Smooth muscle cell (in vitro differentiated cells): ENCODE measurements around the gene PTF1A. TPM values are rescaled to one million over a fixed set of nuclear protein-coding genes. Genes with fewer than 3 reads are reported as not detected.

Experiments
- DNase-seq: peaks from one replicate; lab custom pipeline; 2025; ENCODE audit not compliant: unreplicated experiment; lab: John Stamatoyannopoulos, UW
- H2AFZ ChIP-seq: fragments of 200-600 bp; sonication (generic); 2 replicates; pipeline ENCODE4 v1.6.0; 2016; ENCODE audit warnings: antibody characterized with exemption, low read depth, mild to moderate bottlenecking
- H3F3A ChIP-seq: fragments of 200-600 bp; sonication (generic); 2 replicates; pipeline ENCODE4 v1.6.0; 2017; ENCODE audit warnings: antibody characterized with exemption, low read depth
- H3K27ac ChIP-seq: fragments of 200-600 bp; sonication (generic); 2 replicates; pipeline ENCODE4 v1.5.1; 2016; ENCODE audit warnings: low read depth, mild to moderate bottlenecking
- H3K27me3 ChIP-seq: fragments of 200-600 bp; sonication (generic); 2 replicates; pipeline ENCODE4 v1.6.1; 2016; ENCODE audit warnings: low read depth, mild to moderate bottlenecking
- H3K36me3 ChIP-seq: fragments of 200-600 bp; sonication (generic); 2 replicates; pipeline ENCODE4 v1.5.1; 2016; ENCODE audit warnings: low read depth
- H3K4me1 ChIP-seq: fragments of 200-600 bp; sonication (generic); 2 replicates; pipeline ENCODE4 v1.5.1; 2016; ENCODE audit warnings: low read depth
- H3K4me2 ChIP-seq: fragments of 200-600 bp; sonication (generic); 2 replicates; pipeline ENCODE4 v1.6.0; 2016; ENCODE audit warnings: mild to moderate bottlenecking
- H3K4me3 ChIP-seq: fragments of 200-600 bp; sonication (generic); 2 replicates; pipeline ENCODE4 v1.5.1; 2016; ENCODE audit warnings: mild to moderate bottlenecking
- H3K79me2 ChIP-seq: fragments of 200-600 bp; sonication (generic); 2 replicates; pipeline ENCODE4 v1.6.0; 2016; ENCODE audit warnings: low read depth, mild to moderate bottlenecking
- H3K9ac ChIP-seq: fragments of 200-600 bp; sonication (generic); 2 replicates; pipeline ENCODE4 v1.6.0; 2016; ENCODE audit warnings: low read depth
- H3K9me3 ChIP-seq: fragments of 200-600 bp; sonication (generic); replicated peaks from 2 replicates; pipeline ENCODE4 v1.5.1; 2016; ENCODE audit warnings: low read depth
- H4K20me1 ChIP-seq: fragments of 200-600 bp; sonication (generic); 2 replicates; pipeline ENCODE4 v1.6.0; 2016; ENCODE audit warnings: low read depth
- WGBS: methylation state at CpG from one replicate; pipeline ENCODE4 v1.1.7; 2016; ENCODE audit warnings: low lambda C conversion rate; 5-methylcytosine and 5-hydroxymethylcytosine counted together
- polyA plus RNA-seq: library from polyadenylated mRNA; unstranded; fragments of >200 nt; fragmentation: Nextera tagmentation; extraction: Ambion mirVana; gene quantifications from 2 replicates; pipeline ENCODE4 v1.2.1, GENCODE V29; 2016
- total RNA-seq: library from RNA; depleted of rRNA; stranded (reverse); fragments of >200 nt; gene quantifications from 2 replicates; pipeline ENCODE4 v1.2.3, GENCODE V29; 2014
- TF ChIP-seq, protein P1 (sequence below): fragments of 200-600 bp; sonication (generic); IDR thresholded peaks from 2 replicates; pipeline ENCODE4 v1.5.1; 2017; ENCODE audit warnings: borderline replicate concordance, mild to moderate bottlenecking, antibody characterized with exemption; ENCODE audit not compliant: insufficient read depth, poor library complexity, severe bottlenecking

Gene PTF1A, protein sequence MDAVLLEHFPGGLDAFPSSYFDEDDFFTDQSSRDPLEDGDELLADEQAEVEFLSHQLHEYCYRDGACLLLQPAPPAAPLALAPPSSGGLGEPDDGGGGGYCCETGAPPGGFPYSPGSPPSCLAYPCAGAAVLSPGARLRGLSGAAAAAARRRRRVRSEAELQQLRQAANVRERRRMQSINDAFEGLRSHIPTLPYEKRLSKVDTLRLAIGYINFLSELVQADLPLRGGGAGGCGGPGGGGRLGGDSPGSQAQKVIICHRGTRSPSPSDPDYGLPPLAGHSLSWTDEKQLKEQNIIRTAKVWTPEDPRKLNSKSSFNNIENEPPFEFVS
- total RNA-seq (not detected in 2 replicates), polyA plus RNA-seq (0.17 TPM in 1 of 2 replicates, not detected in the other)

DNA sequence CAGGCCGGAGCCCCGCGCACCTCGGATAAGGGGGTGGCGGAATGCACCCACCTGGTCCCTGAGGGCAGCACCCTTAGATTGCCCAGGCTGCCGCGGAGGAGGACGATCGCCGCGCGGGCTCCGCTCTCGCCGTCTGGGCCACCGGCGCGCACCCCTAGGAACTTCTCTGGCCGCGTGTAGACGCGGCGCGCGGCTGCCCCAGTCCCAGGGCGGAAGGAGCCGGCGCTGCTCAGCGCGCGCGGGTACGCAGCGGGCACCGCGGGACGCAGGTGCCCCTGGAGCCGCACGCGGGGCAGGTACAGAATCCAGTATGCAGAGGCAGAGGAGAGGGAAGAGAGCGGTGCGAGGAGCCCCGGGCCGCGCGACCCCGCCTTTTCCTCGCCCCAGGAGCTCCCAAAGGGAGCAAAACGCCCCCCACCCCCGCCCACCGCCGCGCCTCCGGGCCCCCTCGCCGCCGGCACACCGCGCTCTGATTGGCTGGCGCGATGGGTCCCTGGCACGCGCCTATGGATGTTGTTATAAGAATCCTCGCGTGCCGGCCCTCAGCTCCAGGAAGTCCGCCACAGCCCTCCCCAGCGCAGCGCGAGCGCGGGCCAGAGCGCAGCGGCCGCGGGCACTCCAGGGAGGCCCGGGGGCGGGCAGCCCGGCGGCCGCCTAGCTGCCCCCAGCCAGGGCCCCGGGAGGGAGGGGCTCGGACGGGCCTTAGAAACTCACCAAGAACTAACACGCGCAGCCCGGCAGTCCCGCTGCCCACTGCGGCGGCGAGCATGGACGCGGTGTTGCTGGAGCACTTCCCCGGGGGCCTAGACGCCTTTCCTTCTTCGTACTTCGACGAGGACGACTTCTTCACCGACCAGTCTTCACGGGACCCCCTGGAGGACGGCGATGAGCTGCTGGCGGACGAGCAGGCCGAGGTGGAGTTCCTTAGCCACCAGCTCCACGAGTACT lies at the start of gene PTF1A:
PTF1A (plus strand) TSS at position 549 of the 948 bp plus-strand sequence; CDS start at position 768, 219 bp downstream.
- TF ChIP-seq, protein P1, sequence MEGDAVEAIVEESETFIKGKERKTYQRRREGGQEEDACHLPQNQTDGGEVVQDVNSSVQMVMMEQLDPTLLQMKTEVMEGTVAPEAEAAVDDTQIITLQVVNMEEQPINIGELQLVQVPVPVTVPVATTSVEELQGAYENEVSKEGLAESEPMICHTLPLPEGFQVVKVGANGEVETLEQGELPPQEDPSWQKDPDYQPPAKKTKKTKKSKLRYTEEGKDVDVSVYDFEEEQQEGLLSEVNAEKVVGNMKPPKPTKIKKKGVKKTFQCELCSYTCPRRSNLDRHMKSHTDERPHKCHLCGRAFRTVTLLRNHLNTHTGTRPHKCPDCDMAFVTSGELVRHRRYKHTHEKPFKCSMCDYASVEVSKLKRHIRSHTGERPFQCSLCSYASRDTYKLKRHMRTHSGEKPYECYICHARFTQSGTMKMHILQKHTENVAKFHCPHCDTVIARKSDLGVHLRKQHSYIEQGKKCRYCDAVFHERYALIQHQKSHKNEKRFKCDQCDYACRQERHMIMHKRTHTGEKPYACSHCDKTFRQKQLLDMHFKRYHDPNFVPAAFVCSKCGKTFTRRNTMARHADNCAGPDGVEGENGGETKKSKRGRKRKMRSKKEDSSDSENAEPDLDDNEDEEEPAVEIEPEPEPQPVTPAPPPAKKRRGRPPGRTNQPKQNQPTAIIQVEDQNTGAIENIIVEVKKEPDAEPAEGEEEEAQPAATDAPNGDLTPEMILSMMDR: no peak
- Histone ChIP-seq H3K4me2 (peak within 1 kb of the TSS; percentile 69), H2AFZ (no peak within 1 kb of the TSS), H3K36me3 (no peaks in the 10 kb centered on the region), H3K79me2 (no peaks in the 10 kb centered on the region), H3K9me3 (no peaks in the 10 kb centered on the region), H4K20me1 (no peaks in the 10 kb centered on the region), H3K27ac (no peak within 1 kb of the TSS), H3K4me1 (peaks cover 17% of the 10 kb centered on the region), H3K27me3 (peaks cover 99% of the 10 kb centered on the region), H3K4me3 (peak within 1 kb of the TSS; percentile 13), H3F3A (no peaks in the 10 kb centered on the region), H3K9ac (no peak within 1 kb of the TSS)
- WGBS: 2% methylated on average over 93 of the region's 107 CpGs
- no peak for DNase-seq

DNA sequence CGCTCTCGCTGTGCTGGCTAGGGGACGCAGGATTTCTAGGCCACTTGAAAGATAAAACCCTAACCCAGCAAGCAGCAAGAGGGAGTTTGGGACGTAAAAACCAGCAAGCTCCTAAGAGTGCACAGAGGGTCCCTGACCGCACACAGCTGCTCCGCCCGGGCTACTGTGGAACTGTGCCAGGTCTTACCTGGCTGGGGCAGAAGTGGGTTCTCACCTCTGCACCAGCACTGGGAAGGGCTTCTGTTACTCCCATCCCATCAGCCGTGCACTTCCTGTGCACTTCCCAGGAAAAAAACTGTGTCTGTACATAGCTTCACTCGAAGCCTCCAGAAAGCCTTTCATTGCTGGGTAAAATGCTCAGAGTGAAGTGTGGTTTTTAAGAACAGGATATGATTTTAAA lies 45.9 kb upstream of the PTF1A start:
- no peak overlapping the region for H2AFZ ChIP-seq
- WGBS: 86% methylated on average over 9 of the region's 9 CpGs
- DNase-seq: no peak
- H3K4me1 ChIP-seq: no peaks in the 10 kb centered on the region
- peaks cover 5% of the 10 kb centered on the region for H3K27me3 ChIP-seq
- H3K9me3 ChIP-seq: no peaks in the 10 kb centered on the region
- H4K20me1 ChIP-seq: no peaks in the 10 kb centered on the region
- no peaks in the 10 kb centered on the region for H3F3A ChIP-seq
- H3K9ac ChIP-seq: no peak overlapping the region
- H3K4me2 ChIP-seq: no peak overlapping the region
- H3K79me2 ChIP-seq: no peaks in the 10 kb centered on the region
- TF ChIP-seq, protein P1: no peak
- no peaks in the 10 kb centered on the region for H3K36me3 ChIP-seq
- H3K27ac ChIP-seq: no peak overlapping the region
- H3K4me3 ChIP-seq: no peak overlapping the region

DNA sequence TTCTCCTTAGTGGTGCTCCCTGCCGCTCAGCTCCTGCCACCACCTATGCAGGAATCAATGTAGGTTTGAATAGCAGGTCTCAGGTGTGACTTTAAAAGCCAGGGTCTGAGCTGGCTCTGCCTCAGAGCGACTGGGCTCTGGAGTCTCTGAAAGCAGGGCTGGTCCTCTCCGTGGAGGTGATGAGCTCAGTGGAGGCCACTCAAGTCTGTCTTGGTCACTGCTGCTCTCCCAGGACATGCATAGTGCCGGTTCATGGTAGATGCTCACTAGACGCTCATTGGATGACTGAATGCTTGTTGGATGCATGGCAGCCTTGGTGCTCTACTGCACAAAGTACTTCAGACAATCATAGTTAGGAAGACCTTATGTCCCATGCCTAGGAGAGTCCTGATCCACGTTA lies 45.1 kb upstream of the PTF1A start:
- H3K4me1 ChIP-seq: no peaks in the 10 kb centered on the region
- H3K9me3 ChIP-seq: no peaks in the 10 kb centered on the region
- no peak for DNase-seq
- peaks cover 5% of the 10 kb centered on the region for H3K27me3 ChIP-seq
- H3K4me3 ChIP-seq: no peak overlapping the region
- TF ChIP-seq, protein P1: no peak
- H3K79me2 ChIP-seq: no peaks in the 10 kb centered on the region
- 85% methylated on average over 6 of the region's 6 CpGs for WGBS
- H2AFZ ChIP-seq: no peak overlapping the region
- no peak overlapping the region for H3K27ac ChIP-seq
- H3K4me2 ChIP-seq: no peak overlapping the region
- H4K20me1 ChIP-seq: no peaks in the 10 kb centered on the region
- H3F3A ChIP-seq: no peaks in the 10 kb centered on the region
- H3K36me3 ChIP-seq: no peaks in the 10 kb centered on the region
- no peak overlapping the region for H3K9ac ChIP-seq
